ENCODE measurements around the gene PRKCQ. TPM values are rescaled to one million over a fixed set of nuclear protein-coding genes. Genes with fewer than 3 reads are reported as not detected.

The PRKCQ gene
- total RNA-seq: 10 to 100 TPM; 49.5 to 53.0 TPM

- peaks cover 40% of the 10 kb centered on the region for H3K4me1 Mint-ChIP-seq (ENCODE audit: low read depth)
- no peak for DNase-seq
- intact Hi-C loops (cut with micrococcal nuclease): loop anchor here (1.0 to 10.0 kb wide), 7 partner anchors 64 to 605 kb away; partner anchors contain the start of gene IL15RA
- CTCF ChIA-PET: interaction anchor here (0.6 to 4.8 kb wide), 10 partner anchors 13 to 136 kb away, joined by 3 to 50 read pairs (median 10); no protein-coding TSS in a partner anchor
- no peaks in the 10 kb centered on the region for H3K9me3 Mint-ChIP-seq
- peak within 1 kb of the TSS; percentile 99 for H3K27ac Mint-ChIP-seq
- H3K27me3 Mint-ChIP-seq (ENCODE audit: low read depth): no peaks in the 10 kb centered on the region
- H3K36me3 Mint-ChIP-seq (ENCODE audit: low read depth): peaks cover 58% of the 10 kb centered on the region
- H3K4me3 Mint-ChIP-seq: peak within 1 kb of the TSS; percentile 92
These were observed at the start of gene PRKCQ for GRCh38 chr10:6579904-6580278. Gene PRKCQ (minus strand): TSS chr10:6580276. CDS start chr10:6515135, 65,141 bp downstream.

- H3K4me1 Mint-ChIP-seq (ENCODE audit: low read depth): peaks cover 26% of the 10 kb centered on the region
- peak; percentile 68 for DNase-seq
- intact Hi-C loops (cut with micrococcal nuclease): no loop called here
- H3K9me3 Mint-ChIP-seq: no peaks in the 10 kb centered on the region
- no peaks in the 10 kb centered on the region for H3K27me3 Mint-ChIP-seq (ENCODE audit: low read depth)
- H3K27ac Mint-ChIP-seq: no peak overlapping the region
- H3K36me3 Mint-ChIP-seq (ENCODE audit: low read depth): peaks cover 2% of the 10 kb centered on the region
- no peak overlapping the region for H3K4me3 Mint-ChIP-seq
- CTCF ChIA-PET: interaction anchor here (0.9 kb wide), 1 partner anchor 22 kb away, joined by 3 read pairs; no protein-coding TSS in a partner anchor
These were observed 45.4 kb upstream of the PRKCQ start for GRCh38 chr10:6625428-6625827.

- CTCF ChIA-PET: interaction anchor here (0.9 to 1.5 kb wide), 2 partner anchors 21 to 23 kb away, joined by 3 to 4 read pairs; no protein-coding TSS in a partner anchor
- DNase-seq: no peak
- peaks cover 8% of the 10 kb centered on the region for H3K36me3 Mint-ChIP-seq (ENCODE audit: low read depth)
- no peak overlapping the region for H3K27ac Mint-ChIP-seq
- peaks cover 33% of the 10 kb centered on the region for H3K4me1 Mint-ChIP-seq (ENCODE audit: low read depth)
- no peak overlapping the region for H3K4me3 Mint-ChIP-seq
- no peaks in the 10 kb centered on the region for H3K9me3 Mint-ChIP-seq
- intact Hi-C loops (cut with micrococcal nuclease): no loop called here
- H3K27me3 Mint-ChIP-seq (ENCODE audit: low read depth): no peaks in the 10 kb centered on the region
These were observed 44.3 kb upstream of the PRKCQ start for GRCh38 chr10:6624392-6624791.

- Mint-ChIP-seq H3K4me3 (no peak overlapping the region), H3K27ac (no peak overlapping the region), H3K27me3 (ENCODE audit: low read depth) (no peaks in the 10 kb centered on the region), H3K4me1 (ENCODE audit: low read depth) (peaks cover 40% of the 10 kb centered on the region), H3K9me3 (no peaks in the 10 kb centered on the region), H3K36me3 (ENCODE audit: low read depth) (peaks cover 8% of the 10 kb centered on the region)
- intact Hi-C loops (cut with micrococcal nuclease): no loop called here
- no peak for DNase-seq
- CTCF ChIA-PET: interaction anchor here (0.6 to 1.5 kb wide), 3 partner anchors 13 to 93 kb away, joined by 3 to 4 read pairs (median 3); no protein-coding TSS in a partner anchor
These were observed 42.8 kb upstream of the PRKCQ start for GRCh38 chr10:6622921-6623320.

GRCh38 chr10:6621536-6621935 is 41.5 kb upstream of the PRKCQ start:
- H3K4me1 Mint-ChIP-seq (ENCODE audit: low read depth): peaks cover 51% of the 10 kb centered on the region
- no peaks in the 10 kb centered on the region for H3K9me3 Mint-ChIP-seq
- H3K27ac Mint-ChIP-seq: no peak overlapping the region
- H3K36me3 Mint-ChIP-seq (ENCODE audit: low read depth): peaks cover 8% of the 10 kb centered on the region
- CTCF ChIA-PET: no interaction called here
- intact Hi-C loops (cut with micrococcal nuclease): no loop called here
- no peak for DNase-seq
- H3K27me3 Mint-ChIP-seq (ENCODE audit: low read depth): no peaks in the 10 kb centered on the region
- H3K4me3 Mint-ChIP-seq: no peak overlapping the region

- Mint-ChIP-seq H3K36me3 (ENCODE audit: low read depth) (peaks cover 19% of the 10 kb centered on the region), H3K9me3 (no peaks in the 10 kb centered on the region), H3K4me3 (no peak overlapping the region), H3K27ac (no peak overlapping the region), H3K27me3 (ENCODE audit: low read depth) (no peaks in the 10 kb centered on the region), H3K4me1 (ENCODE audit: low read depth) (peaks cover 59% of the 10 kb centered on the region)
- CTCF ChIA-PET: no interaction called here
- no peak for DNase-seq
- intact Hi-C loops (cut with micrococcal nuclease): no loop called here
These were observed 39.6 kb upstream of the PRKCQ start for GRCh38 chr10:6619660-6620059.

GRCh38 chr10:6618340-6618739 is 38.3 kb upstream of the PRKCQ start:
- Mint-ChIP-seq H3K27me3 (ENCODE audit: low read depth) (no peaks in the 10 kb centered on the region), H3K36me3 (ENCODE audit: low read depth) (peaks cover 25% of the 10 kb centered on the region), H3K4me3 (no peak overlapping the region), H3K27ac (peak overlapping the region; percentile 84), H3K9me3 (peaks cover 6% of the 10 kb centered on the region), H3K4me1 (ENCODE audit: low read depth) (peaks cover 66% of the 10 kb centered on the region)
- CTCF ChIA-PET: interaction anchor here (0.7 to 1.1 kb wide), 4 partner anchors 26 to 36 kb away, joined by 3 read pairs; no protein-coding TSS in a partner anchor
- intact Hi-C loops (cut with micrococcal nuclease): no loop called here
- no peak for DNase-seq

GRCh38 chr10:6617309-6618076 is 37.4 kb upstream of the PRKCQ start:
- Mint-ChIP-seq H3K9me3 (peaks cover 9% of the 10 kb centered on the region), H3K4me1 (ENCODE audit: low read depth) (peaks cover 74% of the 10 kb centered on the region), H3K27ac (peak overlapping the region; percentile 84), H3K4me3 (no peak overlapping the region), H3K36me3 (ENCODE audit: low read depth) (peaks cover 28% of the 10 kb centered on the region), H3K27me3 (ENCODE audit: low read depth) (no peaks in the 10 kb centered on the region)
- CTCF ChIA-PET: interaction anchor here (1.1 kb wide), 1 partner anchor 33 kb away, joined by 3 read pairs; no protein-coding TSS in a partner anchor
- intact Hi-C loops (cut with micrococcal nuclease): loop anchor here (1.0 kb wide), 2 partner anchors 19 to 27 kb away; no protein-coding TSS in a partner anchor
- DNase-seq: peak; percentile 57

- Mint-ChIP-seq H3K36me3 (ENCODE audit: low read depth) (peaks cover 29% of the 10 kb centered on the region), H3K4me1 (ENCODE audit: low read depth) (peaks cover 80% of the 10 kb centered on the region), H3K4me3 (no peak overlapping the region), H3K27ac (peak overlapping the region; percentile 79), H3K27me3 (ENCODE audit: low read depth) (no peaks in the 10 kb centered on the region), H3K9me3 (peaks cover 9% of the 10 kb centered on the region)
- CTCF ChIA-PET: interaction anchor here (0.7 kb wide), 1 partner anchor 28 kb away, joined by 3 read pairs; no protein-coding TSS in a partner anchor
- intact Hi-C loops (cut with micrococcal nuclease): no loop called here
- no peak for DNase-seq
These were observed 35.9 kb upstream of the PRKCQ start for GRCh38 chr10:6615971-6616370.

GRCh38 chr10:6612371-6612770 is 32.3 kb upstream of the PRKCQ start:
- peak overlapping the region; percentile 80 for H3K27ac Mint-ChIP-seq
- H3K36me3 Mint-ChIP-seq (ENCODE audit: low read depth): peaks cover 44% of the 10 kb centered on the region
- CTCF ChIA-PET: interaction anchor here (1.1 to 1.2 kb wide), 2 partner anchors 19 to 35 kb away, joined by 3 read pairs; no protein-coding TSS in a partner anchor
- H3K4me1 Mint-ChIP-seq (ENCODE audit: low read depth): peaks cover 89% of the 10 kb centered on the region
- intact Hi-C loops (cut with micrococcal nuclease): loop anchor here (1.0 to 2.0 kb wide), 4 partner anchors 20 to 70 kb away; no protein-coding TSS in a partner anchor
- peak; percentile 55 for DNase-seq
- no peak overlapping the region for H3K4me3 Mint-ChIP-seq
- H3K9me3 Mint-ChIP-seq: peaks cover 15% of the 10 kb centered on the region
- H3K27me3 Mint-ChIP-seq (ENCODE audit: low read depth): no peaks in the 10 kb centered on the region

GRCh38 chr10:6610647-6611046 is 30.6 kb upstream of the PRKCQ start:
- H3K27me3 Mint-ChIP-seq (ENCODE audit: low read depth): no peaks in the 10 kb centered on the region
- H3K9me3 Mint-ChIP-seq: peaks cover 15% of the 10 kb centered on the region
- no peak overlapping the region for H3K4me3 Mint-ChIP-seq
- DNase-seq: no peak
- peak overlapping the region; percentile 79 for H3K27ac Mint-ChIP-seq
- H3K4me1 Mint-ChIP-seq (ENCODE audit: low read depth): peaks cover 86% of the 10 kb centered on the region
- H3K36me3 Mint-ChIP-seq (ENCODE audit: low read depth): peaks cover 50% of the 10 kb centered on the region
- intact Hi-C loops (cut with micrococcal nuclease): no loop called here
- CTCF ChIA-PET: interaction anchor here (1.3 to 1.8 kb wide), 2 partner anchors 29 to 37 kb away, joined by 6 to 9 read pairs; no protein-coding TSS in a partner anchor

GRCh38 chr10:6609625-6610024 is 29.5 kb upstream of the PRKCQ start:
- Mint-ChIP-seq H3K4me1 (ENCODE audit: low read depth) (peaks cover 80% of the 10 kb centered on the region), H3K27me3 (ENCODE audit: low read depth) (no peaks in the 10 kb centered on the region), H3K27ac (peak overlapping the region; percentile 78), H3K9me3 (peaks cover 15% of the 10 kb centered on the region), H3K4me3 (no peak overlapping the region), H3K36me3 (ENCODE audit: low read depth) (peaks cover 42% of the 10 kb centered on the region)
- CTCF ChIA-PET: no interaction called here
- intact Hi-C loops (cut with micrococcal nuclease): no loop called here
- no peak for DNase-seq
